ENCODE measurements around the gene OR2K2.

DNA sequence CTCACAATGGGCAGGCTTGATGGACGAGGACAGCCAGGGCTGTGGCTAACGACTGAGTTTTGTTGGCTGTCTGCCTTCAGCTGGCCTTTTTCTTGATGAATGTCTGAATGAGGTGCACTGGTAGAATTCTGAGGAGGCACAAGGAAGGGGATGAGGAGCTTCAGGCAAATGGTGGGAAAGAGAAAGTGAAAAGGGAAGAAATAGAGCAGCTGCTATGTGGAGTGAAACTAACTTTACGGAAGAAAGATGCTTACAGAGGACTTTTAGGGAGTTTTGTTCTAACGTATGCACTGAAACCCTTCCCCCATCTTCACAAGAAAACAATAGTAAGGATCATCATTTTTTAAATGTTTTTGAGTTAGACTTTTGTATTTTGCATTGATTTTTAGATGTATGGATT is 45.3 kb downstream of the OR2K2 start:
- TF ChIP-seq, protein P1, sequence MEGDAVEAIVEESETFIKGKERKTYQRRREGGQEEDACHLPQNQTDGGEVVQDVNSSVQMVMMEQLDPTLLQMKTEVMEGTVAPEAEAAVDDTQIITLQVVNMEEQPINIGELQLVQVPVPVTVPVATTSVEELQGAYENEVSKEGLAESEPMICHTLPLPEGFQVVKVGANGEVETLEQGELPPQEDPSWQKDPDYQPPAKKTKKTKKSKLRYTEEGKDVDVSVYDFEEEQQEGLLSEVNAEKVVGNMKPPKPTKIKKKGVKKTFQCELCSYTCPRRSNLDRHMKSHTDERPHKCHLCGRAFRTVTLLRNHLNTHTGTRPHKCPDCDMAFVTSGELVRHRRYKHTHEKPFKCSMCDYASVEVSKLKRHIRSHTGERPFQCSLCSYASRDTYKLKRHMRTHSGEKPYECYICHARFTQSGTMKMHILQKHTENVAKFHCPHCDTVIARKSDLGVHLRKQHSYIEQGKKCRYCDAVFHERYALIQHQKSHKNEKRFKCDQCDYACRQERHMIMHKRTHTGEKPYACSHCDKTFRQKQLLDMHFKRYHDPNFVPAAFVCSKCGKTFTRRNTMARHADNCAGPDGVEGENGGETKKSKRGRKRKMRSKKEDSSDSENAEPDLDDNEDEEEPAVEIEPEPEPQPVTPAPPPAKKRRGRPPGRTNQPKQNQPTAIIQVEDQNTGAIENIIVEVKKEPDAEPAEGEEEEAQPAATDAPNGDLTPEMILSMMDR (IDR thresholded peaks at IDR 0.05; ENCODE audit: insufficient read depth, low read length, poor library complexity, severe bottlenecking): no peak
- TF ChIP-seq EZH2phosphoT487 (conservative IDR thresholded peaks at IDR 0.05; ENCODE audit: low read length): no peak

All from SU-DHL-6 (cell line).